Stimulated activated naive CD8-positive, alpha-beta T cell treated with anti-CD3 and anti-CD28 coated beads, Interleukin-15, Interleukin-2, amounts not matched to agents 100 ng/mL and 50 ng/mL, for 24 hours (primary cell): ENCODE measurements around the gene TMEM63C.

Source experiments
- H3K27ac Mint-ChIP-seq: one replicate; pipeline ENCODE4 v1.8.0; 2021; ENCODE audit warnings: mild to moderate bottlenecking, mixed read lengths
- H3K27me3 Mint-ChIP-seq: one replicate; pipeline ENCODE4 v1.8.0; 2021; ENCODE audit warnings: mixed read lengths
- H3K36me3 Mint-ChIP-seq: one replicate; pipeline ENCODE4 v1.8.0; 2021; ENCODE audit warnings: low read depth, mixed read lengths
- H3K4me1 Mint-ChIP-seq: one replicate; pipeline ENCODE4 v1.8.0; 2021; ENCODE audit warnings: low read depth, mixed read lengths
- H3K4me3 Mint-ChIP-seq: one replicate; pipeline ENCODE4 v1.8.0; 2021; ENCODE audit warnings: mild to moderate bottlenecking, mixed read lengths
- H3K9me3 Mint-ChIP-seq: one replicate; pipeline ENCODE4 v1.8.0; 2021; ENCODE audit warnings: mixed read lengths

The TMEM63C gene

GRCh38 chr14:77181603-77182437 is at the start of gene TMEM63C:
Gene TMEM63C (plus strand): TSS chr14:77181798. CDS start chr14:77218814, 37,016 bp downstream.
- Mint-ChIP-seq H3K36me3 (no peaks in the 10 kb centered on the region), H3K27me3 (peaks cover 35% of the 10 kb centered on the region), H3K9me3 (no peaks in the 10 kb centered on the region), H3K4me3 (peak within 1 kb of the TSS; percentile 73), H3K4me1 (peaks cover 27% of the 10 kb centered on the region), H3K27ac (no peak within 1 kb of the TSS)

- no peaks in the 10 kb centered on the region for H3K9me3 Mint-ChIP-seq
- H3K4me1 Mint-ChIP-seq = no peaks in the 10 kb centered on the region
- no peaks in the 10 kb centered on the region for H3K36me3 Mint-ChIP-seq
- H3K4me3 Mint-ChIP-seq = no peak overlapping the region
- peaks cover 71% of the 10 kb centered on the region for H3K27me3 Mint-ChIP-seq
- no peak overlapping the region for H3K27ac Mint-ChIP-seq
Measured at GRCh38 chr14:77131871-77132486, 49.6 kb upstream of the TMEM63C start.

DNA sequence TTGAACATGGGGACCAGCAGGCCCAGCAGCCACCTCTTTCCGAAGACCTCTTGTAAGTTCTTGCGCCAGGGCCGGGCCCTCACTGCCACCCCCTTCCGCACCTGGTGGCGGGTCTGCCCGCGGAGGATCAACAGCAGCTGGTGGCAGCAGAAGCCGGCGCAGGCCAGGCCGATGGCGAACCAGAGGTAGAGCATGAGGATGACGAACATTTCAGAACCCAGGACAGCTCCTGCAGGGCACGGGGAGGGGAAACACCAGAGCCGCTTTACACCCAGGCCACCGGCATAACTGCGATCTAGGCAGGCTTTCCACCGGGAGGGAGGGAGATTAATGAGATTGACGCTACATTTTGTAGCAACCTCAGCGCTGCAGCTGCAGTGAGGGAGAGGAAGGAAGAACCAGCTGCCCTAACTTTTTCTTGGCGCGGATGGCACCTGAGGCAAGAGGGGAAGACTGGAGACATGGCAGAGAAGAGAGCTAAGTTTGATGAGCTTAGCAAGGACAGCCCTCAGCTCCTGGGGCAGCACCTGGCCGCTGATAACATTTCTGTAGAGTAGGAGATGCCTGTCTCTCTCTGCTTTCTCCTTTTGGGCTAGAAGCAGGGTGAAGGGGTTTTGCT is 47.8 kb upstream of the TMEM63C start:
- peaks cover 3% of the 10 kb centered on the region for H3K4me1 Mint-ChIP-seq
- H3K9me3 Mint-ChIP-seq = no peaks in the 10 kb centered on the region
- no peaks in the 10 kb centered on the region for H3K36me3 Mint-ChIP-seq
- H3K4me3 Mint-ChIP-seq = no peak overlapping the region
- H3K27me3 Mint-ChIP-seq = peaks cover 73% of the 10 kb centered on the region
- H3K27ac Mint-ChIP-seq = no peak overlapping the region

DNA sequence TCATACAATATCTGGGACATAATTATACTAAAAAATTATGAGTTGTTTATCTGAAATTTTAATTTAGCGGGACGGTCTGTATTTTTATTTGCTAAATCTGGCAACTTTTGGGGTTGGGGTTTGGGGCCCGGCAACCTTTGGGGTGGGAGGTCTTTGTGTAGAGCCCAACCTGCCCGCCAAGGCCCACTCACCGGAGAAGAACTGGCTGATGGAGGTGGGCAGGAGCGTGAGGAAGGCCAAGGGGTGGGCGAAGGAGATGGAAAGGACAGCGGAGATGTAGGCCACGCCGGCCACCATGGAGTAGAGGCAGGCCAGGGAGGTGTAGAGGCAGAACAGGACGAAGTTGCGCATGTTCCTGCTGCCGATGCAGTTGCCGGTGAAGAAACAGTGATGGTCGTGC is 42.6 kb upstream of the TMEM63C start:
- Mint-ChIP-seq H3K36me3 (no peaks in the 10 kb centered on the region), H3K4me1 (peaks cover 16% of the 10 kb centered on the region), H3K4me3 (no peak overlapping the region), H3K27me3 (peaks cover 76% of the 10 kb centered on the region), H3K9me3 (no peaks in the 10 kb centered on the region), H3K27ac (no peak overlapping the region)

DNA sequence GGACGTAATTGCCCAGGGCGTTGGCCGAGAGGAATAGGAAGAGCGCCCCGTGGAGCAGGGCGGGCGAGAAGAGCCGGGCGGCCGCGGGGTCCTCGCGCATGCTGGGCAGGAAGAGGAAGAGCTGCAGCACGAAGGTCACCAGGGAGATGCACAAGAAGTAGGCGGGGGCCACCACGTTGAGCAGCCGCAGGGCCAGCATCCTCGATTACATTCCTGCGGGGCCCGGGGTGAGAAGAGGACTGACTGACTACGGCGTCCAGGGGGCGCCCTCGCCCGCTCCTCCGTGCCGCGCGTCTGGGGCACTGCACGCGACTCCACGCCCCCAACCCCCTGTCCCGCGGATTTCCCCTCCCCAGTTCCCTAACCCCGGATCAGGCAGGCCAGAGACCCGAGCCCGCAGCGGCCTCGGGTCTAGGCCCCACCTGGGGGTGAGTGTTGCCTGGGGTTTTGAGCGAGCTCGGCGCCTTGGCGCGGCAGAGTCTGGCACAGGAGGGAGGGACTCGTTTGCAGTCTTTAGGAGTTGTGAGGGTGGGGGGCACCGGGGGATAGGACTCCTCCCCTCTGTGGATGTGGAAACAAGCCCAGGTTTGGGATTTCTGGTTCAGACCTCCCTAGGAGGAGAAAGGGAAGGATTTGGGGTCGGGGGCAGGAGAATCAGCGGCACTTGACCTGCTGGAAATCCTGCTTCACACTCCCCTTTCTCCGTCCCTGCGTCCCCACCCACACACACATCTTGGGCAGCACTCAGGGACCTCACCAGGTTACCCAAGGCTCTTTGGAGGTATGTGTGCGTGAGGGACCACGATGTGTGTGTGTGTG is 41.8 kb upstream of the TMEM63C start:
- Mint-ChIP-seq H3K27ac (no peak overlapping the region), H3K27me3 (peaks cover 75% of the 10 kb centered on the region), H3K4me3 (peak overlapping the region; percentile 44), H3K9me3 (no peaks in the 10 kb centered on the region), H3K4me1 (peaks cover 16% of the 10 kb centered on the region), H3K36me3 (no peaks in the 10 kb centered on the region)

DNA sequence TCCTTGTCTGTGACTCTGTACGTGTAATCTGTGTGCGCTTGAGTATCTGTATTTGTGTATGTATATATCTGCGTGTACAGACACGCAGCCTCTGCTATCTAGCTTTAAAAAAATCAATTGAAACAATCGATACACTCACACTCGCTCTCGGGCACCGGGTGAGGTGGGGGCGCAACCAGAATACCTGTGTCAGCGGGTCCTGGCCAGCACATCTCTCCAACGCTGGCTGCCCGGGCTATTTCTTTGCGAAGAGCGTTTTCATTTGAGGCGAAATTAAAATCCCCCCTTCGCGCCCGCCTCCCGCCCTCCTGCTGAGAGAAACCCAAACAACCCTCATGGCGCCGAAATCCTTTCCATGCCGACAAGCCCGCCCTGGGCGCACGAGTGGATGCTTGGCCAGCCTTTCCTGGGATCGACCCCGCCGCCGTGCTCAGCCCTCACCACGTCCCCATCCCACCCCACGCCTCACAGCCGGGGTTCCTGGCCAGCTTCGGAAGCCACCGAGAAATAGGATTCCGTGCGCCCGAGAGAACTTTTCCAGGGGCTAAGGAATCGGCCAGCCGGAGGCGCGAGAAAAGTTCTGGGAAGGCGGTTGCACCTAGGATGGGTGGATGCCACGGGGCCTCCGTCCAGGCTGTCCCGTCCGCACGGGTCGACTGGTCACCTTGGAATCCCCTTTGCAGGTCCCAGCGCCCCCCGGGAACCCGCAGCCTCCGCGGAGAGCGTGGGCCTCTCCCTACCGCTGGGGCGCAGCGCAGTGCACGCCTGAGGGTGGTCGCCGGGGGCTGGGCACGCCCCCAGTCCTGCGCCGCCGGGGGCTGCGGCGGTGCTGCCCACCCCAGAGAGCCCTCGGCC is 41.0 kb upstream of the TMEM63C start:
- Mint-ChIP-seq H3K9me3 (no peaks in the 10 kb centered on the region), H3K27ac (no peak overlapping the region), H3K4me1 (peaks cover 16% of the 10 kb centered on the region)

DNA sequence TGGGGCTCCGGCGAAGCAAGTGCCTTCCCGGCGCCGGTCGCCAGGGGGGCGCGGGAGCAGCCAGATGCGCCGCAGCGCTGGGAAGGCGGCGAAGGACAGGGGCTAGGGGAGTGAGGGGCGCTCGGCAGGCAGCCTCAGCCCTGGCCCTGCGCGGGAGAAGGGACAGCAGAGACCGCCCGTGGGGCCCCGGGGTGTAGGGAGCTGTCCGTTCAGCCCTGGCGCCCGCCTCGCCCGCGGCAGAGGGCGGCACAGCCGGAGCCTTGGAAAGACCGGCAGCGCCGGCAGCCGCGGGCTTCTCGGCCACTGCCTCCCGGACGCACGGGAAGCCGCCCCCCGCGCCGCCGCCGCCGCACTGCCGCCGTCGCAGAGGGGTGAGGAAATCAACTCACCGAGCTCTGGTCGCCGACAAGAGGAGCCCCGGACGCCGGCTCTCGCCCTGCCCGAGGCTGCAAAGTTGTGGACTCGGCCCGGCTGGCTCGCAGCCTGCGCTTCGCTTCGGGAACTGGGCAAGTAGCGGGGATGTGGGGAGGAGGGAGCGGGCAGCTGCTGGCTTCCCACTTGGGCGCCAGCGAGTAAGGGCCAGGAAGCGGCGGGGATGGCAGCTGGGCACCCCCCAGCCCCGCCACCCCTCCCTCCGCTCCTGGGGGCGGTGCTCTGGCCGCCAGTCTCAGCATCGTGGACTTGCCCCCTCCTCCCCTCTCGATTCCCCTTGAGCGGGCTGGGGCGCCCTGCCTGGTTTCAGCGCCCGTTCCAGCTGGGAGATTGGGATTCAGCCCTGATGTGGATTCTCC is 40.2 kb upstream of the TMEM63C start, which contains the start of gene ZDHHC22:
Gene ZDHHC22 (minus strand): TSS at position 578 of the 791 bp plus-strand sequence. CDS start 2,053 bp downstream, outside the sequence.
- Mint-ChIP-seq H3K27ac (no peak within 1 kb of the TSS), H3K36me3 (no peaks in the 10 kb centered on the region), H3K4me1 (peaks cover 16% of the 10 kb centered on the region), H3K9me3 (no peaks in the 10 kb centered on the region), H3K27me3 (peaks cover 79% of the 10 kb centered on the region), H3K4me3 (peak within 1 kb of the TSS; percentile 54)

More for the DNA sequence above, 41.0 kb upstream of the TMEM63C start:
- H3K4me3 Mint-ChIP-seq = peak overlapping the region; percentile 44
- peaks cover 76% of the 10 kb centered on the region for H3K27me3 Mint-ChIP-seq
- no peaks in the 10 kb centered on the region for H3K36me3 Mint-ChIP-seq

- Mint-ChIP-seq H3K4me1 (peaks cover 16% of the 10 kb centered on the region), H3K9me3 (no peaks in the 10 kb centered on the region), H3K27ac (no peak overlapping the region), H3K4me3 (peak overlapping the region; percentile 54), H3K36me3 (no peaks in the 10 kb centered on the region), H3K27me3 (peaks cover 81% of the 10 kb centered on the region)
Measured at GRCh38 chr14:77142005-77142800, 39.4 kb upstream of the TMEM63C start.

DNA sequence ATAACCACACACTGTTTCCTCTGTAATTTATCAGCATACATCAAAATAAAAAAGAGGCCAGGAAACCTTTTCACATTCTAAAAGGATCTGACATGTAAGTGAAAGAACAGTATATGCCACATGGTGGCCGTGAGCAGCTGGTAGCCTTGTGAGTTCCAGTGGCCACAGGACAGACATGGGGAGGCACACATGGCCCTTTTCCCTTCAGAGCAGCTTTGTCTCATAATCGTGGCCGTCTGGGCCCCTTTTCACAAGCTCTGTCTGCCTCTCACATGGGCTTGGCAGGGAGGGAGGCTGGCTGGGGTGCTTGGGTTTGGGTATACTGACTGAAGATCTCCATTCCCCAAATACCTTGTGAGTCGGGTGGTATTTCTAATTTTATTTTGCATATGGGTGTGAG is 38.5 kb upstream of the TMEM63C start:
- Mint-ChIP-seq H3K4me1 (peaks cover 16% of the 10 kb centered on the region), H3K9me3 (no peaks in the 10 kb centered on the region), H3K27ac (no peak overlapping the region), H3K27me3 (peaks cover 75% of the 10 kb centered on the region), H3K4me3 (no peak overlapping the region), H3K36me3 (no peaks in the 10 kb centered on the region)

- Mint-ChIP-seq H3K27me3 (peaks cover 73% of the 10 kb centered on the region), H3K36me3 (no peaks in the 10 kb centered on the region), H3K27ac (no peak overlapping the region), H3K4me1 (peaks cover 8% of the 10 kb centered on the region), H3K4me3 (no peak overlapping the region), H3K9me3 (no peaks in the 10 kb centered on the region)
Measured at GRCh38 chr14:77144412-77145115, 37.0 kb upstream of the TMEM63C start.

- no peak overlapping the region for H3K27ac Mint-ChIP-seq
- no peak overlapping the region for H3K4me3 Mint-ChIP-seq
- peaks cover 61% of the 10 kb centered on the region for H3K27me3 Mint-ChIP-seq
- H3K9me3 Mint-ChIP-seq = no peaks in the 10 kb centered on the region
- no peaks in the 10 kb centered on the region for H3K4me1 Mint-ChIP-seq
- no peaks in the 10 kb centered on the region for H3K36me3 Mint-ChIP-seq
Measured at GRCh38 chr14:77145975-77146740, 35.4 kb upstream of the TMEM63C start.
